CD4-positive, alpha-beta T cell treated with Interleukin-15 for 4 hours (primary cell): Measurements from ENCODE around the gene FTO.
A peak's percentile ranks its signal among the peaks of the same experiment; 100 is the strongest.

Experiments
- DNase-seq: peaks from one replicate; pipeline ENCODE4 v3.0.0-alpha.2; 2020; ENCODE audit warnings: low spot score

The FTO gene

GRCh38 chr16:53711390-53711789, 7.4 kb downstream of the FTO start:
- DNase-seq: no peak

GRCh38 chr16:53712065-53712464, 8.1 kb downstream of the FTO start:
- no peak for DNase-seq

- DNase-seq: no peak
Observed at GRCh38 chr16:53713403-53714204, 9.6 kb downstream of the FTO start.

GRCh38 chr16:53714205-53715022, 10.5 kb downstream of the FTO start:
- no peak for DNase-seq

- DNase-seq: no peak
Observed at GRCh38 chr16:53715023-53715384, 11.0 kb downstream of the FTO start.

GRCh38 chr16:53717577-53717976, 13.6 kb downstream of the FTO start:
- no peak for DNase-seq

- no peak for DNase-seq
Observed at GRCh38 chr16:53721017-53721416, 17.1 kb downstream of the FTO start.

- no peak for DNase-seq
Observed at GRCh38 chr16:53726625-53727024, 22.7 kb downstream of the FTO start.

GRCh38 chr16:53730693-53731092, 26.7 kb downstream of the FTO start:
- DNase-seq: no peak

GRCh38 chr16:53732296-53732929, 28.5 kb downstream of the FTO start:
- no peak for DNase-seq

- no peak for DNase-seq
Observed at GRCh38 chr16:53734908-53735307, 31.0 kb downstream of the FTO start.

- no peak for DNase-seq
Observed at GRCh38 chr16:53736297-53736696, 32.3 kb downstream of the FTO start.

- no peak for DNase-seq
Observed at GRCh38 chr16:53737552-53737951, 33.6 kb downstream of the FTO start.

- no peak for DNase-seq
Observed at GRCh38 chr16:53740476-53740875, 36.5 kb downstream of the FTO start.

- DNase-seq: no peak
Observed at GRCh38 chr16:53740933-53741531, 37.1 kb downstream of the FTO start.

- DNase-seq: no peak
Observed at GRCh38 chr16:53741546-53741945, 37.6 kb downstream of the FTO start.

- DNase-seq: no peak
Observed at GRCh38 chr16:53743149-53743566, 39.2 kb downstream of the FTO start.

GRCh38 chr16:53744449-53744848, 40.5 kb downstream of the FTO start:
- DNase-seq: peak; percentile 30

GRCh38 chr16:53745086-53745485, 41.1 kb downstream of the FTO start:
- DNase-seq: no peak

GRCh38 chr16:53745753-53746266, 41.9 kb downstream of the FTO start:
- DNase-seq: no peak

GRCh38 chr16:53752560-53752959, 48.6 kb downstream of the FTO start:
- DNase-seq: no peak

GRCh38 chr16:53753431-53753830, 49.5 kb downstream of the FTO start:
- DNase-seq: no peak
